Stimulated activated naive CD8-positive, alpha-beta T cell treated with anti-CD3 and anti-CD28 coated beads, Interleukin-15, Interleukin-2, amounts not matched to agents 100 ng/mL and 50 ng/mL, for 24 hours (primary cell): ENCODE measurements around the gene SOD3.

Experiments used
- H3K27ac Mint-ChIP-seq: one replicate; pipeline ENCODE4 v1.8.0; 2021; ENCODE audit warnings: mild to moderate bottlenecking, mixed read lengths
- H3K27me3 Mint-ChIP-seq: one replicate; pipeline ENCODE4 v1.8.0; 2021; ENCODE audit warnings: mixed read lengths
- H3K36me3 Mint-ChIP-seq: one replicate; pipeline ENCODE4 v1.8.0; 2021; ENCODE audit warnings: low read depth, mixed read lengths
- H3K4me1 Mint-ChIP-seq: one replicate; pipeline ENCODE4 v1.8.0; 2021; ENCODE audit warnings: low read depth, mixed read lengths
- H3K4me3 Mint-ChIP-seq: one replicate; pipeline ENCODE4 v1.8.0; 2021; ENCODE audit warnings: mild to moderate bottlenecking, mixed read lengths
- H3K9me3 Mint-ChIP-seq: one replicate; pipeline ENCODE4 v1.8.0; 2021; ENCODE audit warnings: mixed read lengths

Gene SOD3

GRCh38 chr4:24806206-24806990 lies 11.0 kb downstream of the SOD3 start:
- Mint-ChIP-seq H3K27me3 (peaks cover 20% of the 10 kb centered on the region), H3K27ac (no peak overlapping the region), H3K9me3 (no peaks in the 10 kb centered on the region), H3K4me1 (no peaks in the 10 kb centered on the region), H3K36me3 (no peaks in the 10 kb centered on the region), H3K4me3 (no peak overlapping the region)

- Mint-ChIP-seq H3K27ac (no peak overlapping the region), H3K27me3 (peaks cover 14% of the 10 kb centered on the region), H3K4me1 (no peaks in the 10 kb centered on the region), H3K4me3 (no peak overlapping the region), H3K9me3 (peaks cover 3% of the 10 kb centered on the region), H3K36me3 (no peaks in the 10 kb centered on the region)
Observed at GRCh38 chr4:24807611-24808010, 12.2 kb downstream of the SOD3 start.

- Mint-ChIP-seq H3K4me1 (no peaks in the 10 kb centered on the region), H3K27ac (no peak overlapping the region), H3K36me3 (no peaks in the 10 kb centered on the region), H3K27me3 (peaks cover 11% of the 10 kb centered on the region), H3K9me3 (peaks cover 3% of the 10 kb centered on the region), H3K4me3 (no peak overlapping the region)
Observed at GRCh38 chr4:24808261-24808660, 12.9 kb downstream of the SOD3 start.

- Mint-ChIP-seq H3K4me1 (no peaks in the 10 kb centered on the region), H3K27ac (no peak overlapping the region), H3K36me3 (no peaks in the 10 kb centered on the region), H3K9me3 (peaks cover 3% of the 10 kb centered on the region), H3K4me3 (no peak overlapping the region), H3K27me3 (peaks cover 6% of the 10 kb centered on the region)
Observed at GRCh38 chr4:24808955-24809354, 13.6 kb downstream of the SOD3 start.

GRCh38 chr4:24809376-24809775 lies 14.0 kb downstream of the SOD3 start:
- Mint-ChIP-seq H3K9me3 (peaks cover 3% of the 10 kb centered on the region), H3K4me1 (no peaks in the 10 kb centered on the region), H3K27ac (no peak overlapping the region), H3K4me3 (no peak overlapping the region), H3K27me3 (peaks cover 6% of the 10 kb centered on the region), H3K36me3 (no peaks in the 10 kb centered on the region)

- no peaks in the 10 kb centered on the region for H3K4me1 Mint-ChIP-seq
- no peaks in the 10 kb centered on the region for H3K36me3 Mint-ChIP-seq
- H3K27ac Mint-ChIP-seq: no peak overlapping the region
- peaks cover 7% of the 10 kb centered on the region for H3K27me3 Mint-ChIP-seq
- H3K4me3 Mint-ChIP-seq: no peak overlapping the region
- H3K9me3 Mint-ChIP-seq: peaks cover 3% of the 10 kb centered on the region
Observed at GRCh38 chr4:24809815-24810405, 14.5 kb downstream of the SOD3 start.

- H3K9me3 Mint-ChIP-seq: peaks cover 3% of the 10 kb centered on the region
- H3K27ac Mint-ChIP-seq: no peak overlapping the region
Observed at GRCh38 chr4:24810871-24811631, 15.7 kb downstream of the SOD3 start.

GRCh38 chr4:24813732-24814131 lies 18.4 kb downstream of the SOD3 start:
- peaks cover 7% of the 10 kb centered on the region for H3K27me3 Mint-ChIP-seq
- H3K4me1 Mint-ChIP-seq: no peaks in the 10 kb centered on the region
- peaks cover 3% of the 10 kb centered on the region for H3K9me3 Mint-ChIP-seq
- H3K4me3 Mint-ChIP-seq: no peak overlapping the region
- no peak overlapping the region for H3K27ac Mint-ChIP-seq
- no peaks in the 10 kb centered on the region for H3K36me3 Mint-ChIP-seq

More at GRCh38 chr4:24810871-24811631, 15.7 kb downstream of the SOD3 start:
- Mint-ChIP-seq H3K27me3 (peaks cover 7% of the 10 kb centered on the region), H3K4me1 (no peaks in the 10 kb centered on the region), H3K36me3 (no peaks in the 10 kb centered on the region), H3K4me3 (no peak overlapping the region)

- Mint-ChIP-seq H3K27me3 (peaks cover 6% of the 10 kb centered on the region), H3K9me3 (peaks cover 3% of the 10 kb centered on the region), H3K4me1 (no peaks in the 10 kb centered on the region), H3K4me3 (no peak overlapping the region), H3K27ac (no peak overlapping the region), H3K36me3 (no peaks in the 10 kb centered on the region)
Observed at GRCh38 chr4:24816797-24817196, 21.4 kb downstream of the SOD3 start.

- no peak overlapping the region for H3K4me3 Mint-ChIP-seq
Observed at GRCh38 chr4:24820541-24820940, 25.2 kb downstream of the SOD3 start.

GRCh38 chr4:24824720-24825119 lies 29.3 kb downstream of the SOD3 start:
- no peaks in the 10 kb centered on the region for H3K36me3 Mint-ChIP-seq
- H3K27ac Mint-ChIP-seq: no peak overlapping the region
- H3K9me3 Mint-ChIP-seq: no peaks in the 10 kb centered on the region
- H3K4me3 Mint-ChIP-seq: no peak overlapping the region
- no peaks in the 10 kb centered on the region for H3K27me3 Mint-ChIP-seq
- no peaks in the 10 kb centered on the region for H3K4me1 Mint-ChIP-seq

More at GRCh38 chr4:24820541-24820940, 25.2 kb downstream of the SOD3 start:
- H3K27ac Mint-ChIP-seq: no peak overlapping the region
- no peaks in the 10 kb centered on the region for H3K4me1 Mint-ChIP-seq
- no peaks in the 10 kb centered on the region for H3K9me3 Mint-ChIP-seq
- no peaks in the 10 kb centered on the region for H3K36me3 Mint-ChIP-seq
- H3K27me3 Mint-ChIP-seq: no peaks in the 10 kb centered on the region

GRCh38 chr4:24831637-24832036 lies 36.3 kb downstream of the SOD3 start:
- no peaks in the 10 kb centered on the region for H3K36me3 Mint-ChIP-seq
- peaks cover 4% of the 10 kb centered on the region for H3K27me3 Mint-ChIP-seq
- no peak overlapping the region for H3K27ac Mint-ChIP-seq
- H3K9me3 Mint-ChIP-seq: no peaks in the 10 kb centered on the region
- H3K4me3 Mint-ChIP-seq: no peak overlapping the region
- H3K4me1 Mint-ChIP-seq: no peaks in the 10 kb centered on the region

GRCh38 chr4:24835696-24836095 lies 40.3 kb downstream of the SOD3 start:
- Mint-ChIP-seq H3K27ac (no peak overlapping the region), H3K9me3 (no peaks in the 10 kb centered on the region), H3K4me1 (no peaks in the 10 kb centered on the region), H3K27me3 (no peaks in the 10 kb centered on the region), H3K4me3 (no peak overlapping the region), H3K36me3 (no peaks in the 10 kb centered on the region)

GRCh38 chr4:24836661-24837242 lies 41.4 kb downstream of the SOD3 start:
- H3K27me3 Mint-ChIP-seq: no peaks in the 10 kb centered on the region
- no peaks in the 10 kb centered on the region for H3K36me3 Mint-ChIP-seq
- no peak overlapping the region for H3K4me3 Mint-ChIP-seq
- no peaks in the 10 kb centered on the region for H3K9me3 Mint-ChIP-seq
- H3K4me1 Mint-ChIP-seq: no peaks in the 10 kb centered on the region
- no peak overlapping the region for H3K27ac Mint-ChIP-seq

- Mint-ChIP-seq H3K4me3 (no peak overlapping the region), H3K27me3 (no peaks in the 10 kb centered on the region), H3K4me1 (no peaks in the 10 kb centered on the region), H3K36me3 (no peaks in the 10 kb centered on the region), H3K9me3 (no peaks in the 10 kb centered on the region), H3K27ac (no peak overlapping the region)
Observed at GRCh38 chr4:24837336-24837735, 42.0 kb downstream of the SOD3 start.
